Activated CD4-positive, alpha-beta memory T cell treated with anti-CD3 and anti-CD28 coated beads for 36 hours (primary cell): Measurements from ENCODE around the gene CARMIL1. TPM values are rescaled to one million over a fixed set of nuclear protein-coding genes. Genes with fewer than 3 reads are reported as not detected.

Experiments used
- CTCF ChIA-PET: fragments of 350-600 bp; sonication (Branson Sonifier 250); formaldehyde crosslinking; loops from one replicate; lab custom pipeline; 2021; ENCODE audit warnings: antibody characterized with exemption, inconsistent platforms; lab: Charles Lee
- POLR2A ChIA-PET: fragments of 350-600 bp; sonication (Branson Sonifier 250); formaldehyde crosslinking; loops from one replicate; lab custom pipeline; 2021; ENCODE audit warnings: antibody characterized with exemption; lab: Charles Lee
- DNase-seq: peaks from one replicate; pipeline ENCODE4 v3.0.0-alpha.2; 2020
- H3K27ac Mint-ChIP-seq: one replicate; pipeline ENCODE4 v1.8.0; 2021; ENCODE audit warnings: mixed read lengths
- H3K27me3 Mint-ChIP-seq: one replicate; pipeline ENCODE4 v1.8.0; 2021; ENCODE audit warnings: mixed read lengths
- H3K36me3 Mint-ChIP-seq: one replicate; pipeline ENCODE4 v1.8.0; 2021; ENCODE audit warnings: mixed read lengths
- H3K4me1 Mint-ChIP-seq: one replicate; pipeline ENCODE4 v1.8.0; 2021; ENCODE audit warnings: low read depth, mixed read lengths
- H3K4me3 Mint-ChIP-seq: one replicate; pipeline ENCODE4 v1.8.0; 2021; ENCODE audit warnings: mild to moderate bottlenecking, mixed read lengths
- H3K9me3 Mint-ChIP-seq: one replicate; pipeline ENCODE4 v1.8.0; 2021; ENCODE audit warnings: mixed read lengths
- intact Hi-C: fragments of 100-400 bp; cut with micrococcal nuclease; formaldehyde crosslinking; loops from one replicate; pipeline ENCODE4 v1.15.1; 2023
- total RNA-seq, 2 experiments: library from RNA; stranded (reverse); gene quantifications; one replicate each; pipeline ENCODE4 v1.2.3, GENCODE V29; 2021

CARMIL1 gene
- total RNA-seq, 2 experiments from 2014 or later, result 2.4 to 2.7 TPM

GRCh38 chr6:25314509-25315175 is 35.5 kb downstream of the CARMIL1 start:
- POLR2A ChIA-PET, result no interaction called here
- CTCF ChIA-PET, result interaction anchor here (1.2 kb wide), 1 partner anchor 49 kb away, joined by 5 read pairs; no protein-coding TSS in a partner anchor
- Mint-ChIP-seq H3K36me3 (no peaks in the 10 kb centered on the region), H3K4me1 (peaks cover 4% of the 10 kb centered on the region), H3K4me3 (no peak overlapping the region), H3K9me3 (no peaks in the 10 kb centered on the region), H3K27ac (no peak overlapping the region), H3K27me3 (no peaks in the 10 kb centered on the region)
- DNase-seq, result no peak
- intact Hi-C loops, result no loop called here

- no peaks in the 10 kb centered on the region for H3K27me3 Mint-ChIP-seq
- ChIA-PET CTCF (interaction anchor here (1.2 kb wide), 1 partner anchor 50 kb away, joined by 5 read pairs; no protein-coding TSS in a partner anchor), POLR2A (no interaction called here)
- intact Hi-C loops, result no loop called here
- no peak overlapping the region for H3K4me3 Mint-ChIP-seq
- H3K9me3 Mint-ChIP-seq, result no peaks in the 10 kb centered on the region
- DNase-seq, result no peak
- H3K4me1 Mint-ChIP-seq, result peaks cover 4% of the 10 kb centered on the region
- no peak overlapping the region for H3K27ac Mint-ChIP-seq
- no peaks in the 10 kb centered on the region for H3K36me3 Mint-ChIP-seq
Observed at GRCh38 chr6:25315194-25316177, 36.3 kb downstream of the CARMIL1 start.

- POLR2A ChIA-PET, result no interaction called here
- peaks cover 4% of the 10 kb centered on the region for H3K4me1 Mint-ChIP-seq
- no peak for DNase-seq
- no peak overlapping the region for H3K27ac Mint-ChIP-seq
- no peaks in the 10 kb centered on the region for H3K36me3 Mint-ChIP-seq
- no peaks in the 10 kb centered on the region for H3K27me3 Mint-ChIP-seq
- no peak overlapping the region for H3K4me3 Mint-ChIP-seq
- CTCF ChIA-PET, result no interaction called here
- H3K9me3 Mint-ChIP-seq, result no peaks in the 10 kb centered on the region
- intact Hi-C loops, result no loop called here
Observed at GRCh38 chr6:25316626-25317025, 37.5 kb downstream of the CARMIL1 start.

GRCh38 chr6:25318589-25318988 is 39.4 kb downstream of the CARMIL1 start:
- no peaks in the 10 kb centered on the region for H3K27me3 Mint-ChIP-seq
- no peak overlapping the region for H3K27ac Mint-ChIP-seq
- H3K4me3 Mint-ChIP-seq, result no peak overlapping the region
- intact Hi-C loops, result no loop called here
- CTCF ChIA-PET, result no interaction called here
- peaks cover 2% of the 10 kb centered on the region for H3K4me1 Mint-ChIP-seq
- no peaks in the 10 kb centered on the region for H3K36me3 Mint-ChIP-seq
- no peak for DNase-seq
- POLR2A ChIA-PET, result no interaction called here
- no peaks in the 10 kb centered on the region for H3K9me3 Mint-ChIP-seq

- Mint-ChIP-seq H3K4me3 (no peak overlapping the region), H3K36me3 (no peaks in the 10 kb centered on the region), H3K27ac (no peak overlapping the region), H3K4me1 (no peaks in the 10 kb centered on the region), H3K9me3 (no peaks in the 10 kb centered on the region), H3K27me3 (no peaks in the 10 kb centered on the region)
- ChIA-PET POLR2A (no interaction called here), CTCF (interaction anchor here (1.2 kb wide), 1 partner anchor 42 kb away, joined by 3 read pairs; the partner anchor contains the start of gene CARMIL1)
- intact Hi-C loops, result no loop called here
- DNase-seq, result no peak
Observed at GRCh38 chr6:25320459-25320858, 41.3 kb downstream of the CARMIL1 start.

- intact Hi-C loops, result no loop called here
- H3K9me3 Mint-ChIP-seq, result no peaks in the 10 kb centered on the region
- H3K27me3 Mint-ChIP-seq, result no peaks in the 10 kb centered on the region
- H3K4me1 Mint-ChIP-seq, result no peaks in the 10 kb centered on the region
- no peak overlapping the region for H3K27ac Mint-ChIP-seq
- POLR2A ChIA-PET, result no interaction called here
- no peak for DNase-seq
- CTCF ChIA-PET, result no interaction called here
- no peaks in the 10 kb centered on the region for H3K36me3 Mint-ChIP-seq
- H3K4me3 Mint-ChIP-seq, result no peak overlapping the region
Observed at GRCh38 chr6:25322692-25323091, 43.5 kb downstream of the CARMIL1 start.

GRCh38 chr6:25324066-25324762 is 45.0 kb downstream of the CARMIL1 start:
- Mint-ChIP-seq H3K36me3 (no peaks in the 10 kb centered on the region), H3K27ac (no peak overlapping the region), H3K9me3 (no peaks in the 10 kb centered on the region), H3K4me1 (no peaks in the 10 kb centered on the region), H3K4me3 (no peak overlapping the region), H3K27me3 (no peaks in the 10 kb centered on the region)
- ChIA-PET CTCF (interaction anchor here (0.6 to 2.4 kb wide), 2 partner anchors 58 to 990 kb away, joined by 3 to 6 read pairs; no protein-coding TSS in a partner anchor), POLR2A (no interaction called here)
- intact Hi-C loops, result no loop called here
- DNase-seq, result no peak

- POLR2A ChIA-PET, result no interaction called here
- Mint-ChIP-seq H3K36me3 (no peaks in the 10 kb centered on the region), H3K27ac (no peak overlapping the region), H3K4me1 (peaks cover 5% of the 10 kb centered on the region), H3K4me3 (no peak overlapping the region), H3K9me3 (no peaks in the 10 kb centered on the region), H3K27me3 (no peaks in the 10 kb centered on the region)
- CTCF ChIA-PET, result interaction anchor here (1.4 kb wide), 1 partner anchor 103 kb away, joined by 4 read pairs; no protein-coding TSS in a partner anchor
- intact Hi-C loops, result no loop called here
- DNase-seq, result no peak
Observed at GRCh38 chr6:25326126-25326525, 47.0 kb downstream of the CARMIL1 start.

- Mint-ChIP-seq H3K9me3 (no peaks in the 10 kb centered on the region), H3K36me3 (no peaks in the 10 kb centered on the region), H3K4me1 (peaks cover 8% of the 10 kb centered on the region), H3K27ac (no peak overlapping the region), H3K27me3 (no peaks in the 10 kb centered on the region), H3K4me3 (no peak overlapping the region)
- no peak for DNase-seq
- ChIA-PET CTCF (no interaction called here), POLR2A (no interaction called here)
- intact Hi-C loops, result no loop called here
Observed at GRCh38 chr6:25326960-25327359, 47.8 kb downstream of the CARMIL1 start.

- Mint-ChIP-seq H3K4me3 (no peak overlapping the region), H3K27me3 (peaks cover 2% of the 10 kb centered on the region), H3K36me3 (no peaks in the 10 kb centered on the region), H3K4me1 (peaks cover 8% of the 10 kb centered on the region), H3K9me3 (no peaks in the 10 kb centered on the region), H3K27ac (no peak overlapping the region)
- POLR2A ChIA-PET, result no interaction called here
- DNase-seq, result no peak
- CTCF ChIA-PET, result no interaction called here
- intact Hi-C loops, result no loop called here
Observed at GRCh38 chr6:25327432-25327831, 48.3 kb downstream of the CARMIL1 start.

GRCh38 chr6:25329161-25329817 is 50.1 kb downstream of the CARMIL1 start:
- H3K27me3 Mint-ChIP-seq, result peaks cover 2% of the 10 kb centered on the region
- H3K36me3 Mint-ChIP-seq, result no peaks in the 10 kb centered on the region
- no peak overlapping the region for H3K4me3 Mint-ChIP-seq
- CTCF ChIA-PET, result interaction anchor here (1.4 to 2.2 kb wide), 2 partner anchors 63 to 106 kb away, joined by 4 to 6 read pairs; no protein-coding TSS in a partner anchor
- no peak for DNase-seq
- H3K27ac Mint-ChIP-seq, result no peak overlapping the region
- no peaks in the 10 kb centered on the region for H3K9me3 Mint-ChIP-seq
- POLR2A ChIA-PET, result no interaction called here
- intact Hi-C loops, result no loop called here
- H3K4me1 Mint-ChIP-seq, result peaks cover 8% of the 10 kb centered on the region
